Measurements from ENCODE around the gene PIGL. TPM values are rescaled to one million over a fixed set of nuclear protein-coding genes. Genes with fewer than 3 reads are reported as not detected.

PIGL gene
- total RNA-seq, 1 donor from 2014 or later: 7.1 TPM

DNA sequence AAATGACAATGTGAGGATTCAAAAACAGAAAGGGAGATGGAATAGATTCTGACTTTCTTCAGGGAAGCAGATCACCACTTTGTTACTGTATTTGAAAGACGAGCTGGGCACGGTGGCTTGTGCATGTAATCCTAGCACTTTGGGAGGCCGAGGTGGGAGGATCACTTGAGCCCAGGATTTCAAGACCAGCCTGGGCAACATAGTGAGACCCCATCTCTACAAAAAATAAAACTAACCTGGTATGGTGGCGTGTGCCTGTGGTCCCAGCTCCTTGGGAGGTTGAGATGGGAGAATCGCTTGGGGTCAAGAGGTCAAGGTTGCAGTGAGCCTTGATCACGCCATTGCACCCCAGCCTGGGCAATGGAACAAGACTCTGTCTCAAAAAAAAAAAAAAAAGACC, 34.0 kb downstream of the PIGL start:
- Histone ChIP-seq H3K36me3 (no peaks in the 10 kb centered on the region), H3K4me1 (peaks cover 13% of the 10 kb centered on the region), H3K27me3 (ENCODE audit: low read depth) (no peaks in the 10 kb centered on the region), H3K4me3 (no peak overlapping the region), H3K27ac (replicated peaks) (no peak overlapping the region), H3K9me3 (replicated peaks) (no peaks in the 10 kb centered on the region)
- DNase-seq: no peak
- no peak for TF ChIP-seq CTCF (IDR thresholded peaks at IDR 0.05; ENCODE audit: borderline replicate concordance)
- intact Hi-C loops (cut with micrococcal nuclease): no loop called here

DNA sequence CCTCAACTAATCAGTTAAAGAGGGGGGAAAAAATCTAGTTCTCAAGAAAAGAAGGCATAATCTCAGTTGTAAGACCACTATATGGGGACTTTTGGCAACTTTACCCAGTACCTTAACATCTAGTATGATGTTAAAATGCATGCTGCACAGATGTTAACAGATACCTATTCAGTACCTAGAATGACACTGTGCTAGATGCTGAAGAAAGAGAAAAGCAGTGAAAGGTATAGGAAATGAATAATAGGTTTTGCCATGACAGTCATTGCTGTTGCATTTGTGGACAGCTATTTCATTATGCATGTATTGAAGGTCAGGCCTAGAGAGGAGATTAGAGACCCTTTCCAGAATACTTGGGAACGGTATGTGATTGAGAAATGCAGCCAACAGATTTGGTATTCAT, 34.5 kb downstream of the PIGL start:
- no peaks in the 10 kb centered on the region for H3K9me3 ChIP-seq (replicated peaks)
- H3K4me3 ChIP-seq: no peak overlapping the region
- no peak for DNase-seq
- no peak overlapping the region for H3K27ac ChIP-seq (replicated peaks)
- H3K27me3 ChIP-seq (ENCODE audit: low read depth): no peaks in the 10 kb centered on the region
- H3K4me1 ChIP-seq: peaks cover 18% of the 10 kb centered on the region
- no peak for TF ChIP-seq CTCF (IDR thresholded peaks at IDR 0.05; ENCODE audit: borderline replicate concordance)
- intact Hi-C loops (cut with micrococcal nuclease): no loop called here
- no peaks in the 10 kb centered on the region for H3K36me3 ChIP-seq

GRCh38 chr17:16254773-16255400, 37.9 kb downstream of the PIGL start:
- Histone ChIP-seq H3K4me3 (no peak overlapping the region), H3K27me3 (ENCODE audit: low read depth) (no peaks in the 10 kb centered on the region), H3K9me3 (replicated peaks) (no peaks in the 10 kb centered on the region), H3K4me1 (peaks cover 21% of the 10 kb centered on the region), H3K27ac (replicated peaks) (peak overlapping the region; percentile 64), H3K36me3 (no peaks in the 10 kb centered on the region)
- DNase-seq: no peak
- intact Hi-C loops (cut with micrococcal nuclease): no loop called here
- no peak for TF ChIP-seq CTCF (IDR thresholded peaks at IDR 0.05; ENCODE audit: borderline replicate concordance)

GRCh38 chr17:16255481-16255921, 38.5 kb downstream of the PIGL start:
- peak; percentile 59 for DNase-seq
- intact Hi-C loops (cut with micrococcal nuclease): no loop called here
- Histone ChIP-seq H3K27me3 (ENCODE audit: low read depth) (no peaks in the 10 kb centered on the region), H3K36me3 (no peaks in the 10 kb centered on the region), H3K4me3 (peak overlapping the region; percentile 37), H3K27ac (replicated peaks) (peak overlapping the region; percentile 64), H3K9me3 (replicated peaks) (no peaks in the 10 kb centered on the region), H3K4me1 (peaks cover 21% of the 10 kb centered on the region)
- no peak for TF ChIP-seq CTCF (IDR thresholded peaks at IDR 0.05; ENCODE audit: borderline replicate concordance)

DNA sequence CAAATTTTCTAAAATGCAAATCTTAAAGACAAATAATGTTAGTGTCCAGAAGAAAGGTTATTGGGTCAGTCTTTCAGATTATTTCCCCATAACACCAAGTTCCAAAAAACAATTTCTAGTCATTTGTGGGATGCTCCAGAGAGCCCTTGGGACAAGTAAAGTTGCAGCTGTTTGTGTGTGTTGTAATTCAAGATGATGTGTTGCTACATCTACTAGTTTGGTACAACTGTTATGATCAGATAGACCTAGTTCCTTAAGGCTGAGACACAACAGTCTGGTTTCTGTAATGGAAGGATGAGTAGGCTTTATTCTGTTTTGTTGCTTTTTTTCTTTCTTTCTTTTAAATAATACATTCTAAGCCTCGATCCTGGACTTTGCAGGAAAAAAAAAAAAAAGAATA, 41.9 kb downstream of the PIGL start:
- H3K27me3 ChIP-seq (ENCODE audit: low read depth): no peaks in the 10 kb centered on the region
- DNase-seq: no peak
- intact Hi-C loops (cut with micrococcal nuclease): no loop called here
- H3K27ac ChIP-seq (replicated peaks): no peak overlapping the region
- H3K9me3 ChIP-seq (replicated peaks): no peaks in the 10 kb centered on the region
- H3K36me3 ChIP-seq: no peaks in the 10 kb centered on the region
- H3K4me1 ChIP-seq: peaks cover 21% of the 10 kb centered on the region
- no peak for TF ChIP-seq CTCF (IDR thresholded peaks at IDR 0.05; ENCODE audit: borderline replicate concordance)
- no peak overlapping the region for H3K4me3 ChIP-seq
